ENCODE measurements around the gene OR4D9. TPM values are rescaled to one million over a fixed set of nuclear protein-coding genes. Genes with fewer than 3 reads are reported as not detected.

The OR4D9 gene
- 0.08 TPM for polyA plus RNA-seq (2012; ENCODE audit: insufficient read depth, insufficient read length, low read depth)

DNA sequence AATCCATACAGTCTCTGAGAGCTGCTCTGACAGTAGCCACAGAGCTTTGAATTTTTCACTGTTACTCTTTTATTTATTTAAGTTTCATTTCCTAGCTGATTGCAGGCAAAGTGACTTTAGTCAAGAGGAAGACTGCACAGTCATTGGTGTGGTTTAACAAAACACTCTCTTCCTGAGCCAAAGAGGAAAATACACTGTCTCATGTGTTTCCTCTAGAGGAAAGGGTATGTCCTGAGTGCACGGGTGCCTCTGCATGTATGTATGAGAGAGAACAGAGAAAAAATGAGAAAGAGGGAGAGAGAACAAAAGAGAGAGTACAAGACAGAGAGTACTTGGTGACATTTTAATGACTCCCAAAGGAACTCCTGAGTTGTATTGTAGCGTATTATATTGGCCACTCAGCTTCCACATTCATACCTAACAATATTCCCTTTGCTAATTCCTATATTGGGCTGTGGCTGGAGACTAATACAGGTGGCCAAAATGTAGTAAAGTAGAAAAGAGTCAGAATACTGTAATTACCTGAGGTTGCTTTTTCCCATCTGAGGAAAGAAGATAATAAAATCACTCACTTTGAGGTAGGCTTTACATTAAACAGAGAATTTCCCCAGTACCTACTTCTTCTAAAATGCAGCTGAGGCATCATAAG, at the start of gene OR4D9:
Gene OR4D9 (plus strand): TSS at position 599 of the 649 bp plus-strand sequence. CDS start 3,374 bp downstream, outside the sequence.
- Histone ChIP-seq H3K4me1 (no peaks in the 10 kb centered on the region), H3K36me3 (no peaks in the 10 kb centered on the region), H3K27me3 (no peaks in the 10 kb centered on the region), H3K4me3 (ENCODE audit: low read depth, low read length) (no peak within 1 kb of the TSS), H3K9me3 (no peaks in the 10 kb centered on the region)
- no peak for TF ChIP-seq CTCF (IDR thresholded peaks at IDR 0.05; ENCODE audit: low read depth, low read length)
- no peak for DNase-seq

DNA sequence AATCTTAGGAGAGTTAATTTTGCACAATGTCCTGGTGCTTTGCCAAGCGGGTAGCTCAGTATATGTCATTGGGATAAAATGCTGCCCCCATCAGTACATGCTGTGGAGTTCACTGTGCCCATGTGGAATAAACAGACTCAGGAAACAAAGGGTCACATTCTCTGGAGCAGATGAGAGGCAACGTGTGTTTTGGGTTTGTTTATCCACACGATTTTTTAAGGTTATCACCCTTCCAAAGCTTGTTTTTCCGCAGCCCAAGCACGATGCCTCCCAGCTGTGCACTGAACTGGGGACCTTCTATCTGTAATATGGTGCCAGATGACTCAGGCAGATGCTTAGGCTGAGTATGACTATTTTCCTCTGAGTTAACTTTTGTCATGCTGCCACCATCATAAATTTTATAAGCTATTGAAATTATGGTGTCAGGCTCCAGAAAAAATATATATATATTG, 48.1 kb upstream of the OR4D9 start:
- Histone ChIP-seq H3K4me1 (no peaks in the 10 kb centered on the region), H3K9me3 (no peaks in the 10 kb centered on the region), H3K36me3 (no peaks in the 10 kb centered on the region), H3K27me3 (no peaks in the 10 kb centered on the region), H3K4me3 (ENCODE audit: low read depth, low read length) (no peak overlapping the region)
- no peak for DNase-seq
- TF ChIP-seq CTCF (IDR thresholded peaks at IDR 0.05; ENCODE audit: low read depth, low read length) = no peak

GRCh38 chr11:59473015-59473414, 38.3 kb upstream of the OR4D9 start, which contains the start of gene OR4D10:
TSS of gene OR4D10 (plus strand) at chr11:59473315. CDS start at chr11:59477430, 4,115 bp downstream.
- no peaks in the 10 kb centered on the region for H3K27me3 ChIP-seq
- DNase-seq = no peak
- H3K4me3 ChIP-seq (ENCODE audit: low read depth, low read length) = no peak within 1 kb of the TSS
- no peaks in the 10 kb centered on the region for H3K4me1 ChIP-seq
- no peaks in the 10 kb centered on the region for H3K36me3 ChIP-seq
- no peak for TF ChIP-seq CTCF (IDR thresholded peaks at IDR 0.05; ENCODE audit: low read depth, low read length)
- no peaks in the 10 kb centered on the region for H3K9me3 ChIP-seq

DNA sequence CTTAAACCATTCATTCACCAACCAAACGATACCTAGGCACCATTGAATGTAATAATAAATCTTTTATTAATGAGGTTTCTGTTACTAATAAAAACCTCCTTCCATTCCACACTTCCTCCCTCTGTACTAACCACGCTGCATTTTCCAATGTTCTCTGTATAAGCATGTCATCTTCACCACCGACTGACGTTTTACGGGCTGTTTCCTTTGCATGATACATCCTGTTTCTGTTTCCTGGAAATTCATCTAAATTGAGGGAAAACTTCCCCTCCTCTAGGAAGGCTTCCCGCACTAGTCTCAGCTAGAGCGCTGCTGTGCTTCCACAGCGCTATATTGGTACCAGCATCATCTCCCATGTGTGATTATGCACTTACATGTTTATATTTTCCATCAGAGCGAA, 36.2 kb upstream of the OR4D9 start:
- DNase-seq = no peak
- Histone ChIP-seq H3K9me3 (no peaks in the 10 kb centered on the region), H3K36me3 (no peaks in the 10 kb centered on the region), H3K4me1 (no peaks in the 10 kb centered on the region), H3K4me3 (ENCODE audit: low read depth, low read length) (no peak overlapping the region), H3K27me3 (no peaks in the 10 kb centered on the region)
- TF ChIP-seq CTCF (IDR thresholded peaks at IDR 0.05; ENCODE audit: low read depth, low read length) = no peak

DNA sequence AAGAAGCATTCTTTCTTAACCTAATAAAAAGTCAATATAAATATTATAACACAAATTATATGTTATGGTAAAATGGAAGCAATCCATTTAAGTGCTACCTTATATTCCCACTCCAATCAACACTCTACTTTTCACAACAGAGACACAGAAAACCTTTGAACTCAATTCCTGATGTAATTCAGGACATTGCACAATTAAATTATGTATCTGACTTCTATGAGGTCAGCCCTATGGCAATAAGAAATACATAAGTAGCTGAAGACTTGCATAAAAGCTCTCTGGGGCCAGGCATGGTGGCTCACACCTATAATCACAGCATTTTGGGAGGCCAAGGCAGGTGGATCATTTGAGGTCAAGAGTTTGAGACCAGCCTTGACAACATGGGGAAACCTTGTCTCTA, 31.4 kb upstream of the OR4D9 start:
- H3K36me3 ChIP-seq = no peaks in the 10 kb centered on the region
- H3K9me3 ChIP-seq = no peaks in the 10 kb centered on the region
- DNase-seq = no peak
- no peaks in the 10 kb centered on the region for H3K27me3 ChIP-seq
- H3K4me1 ChIP-seq = no peaks in the 10 kb centered on the region
- no peak overlapping the region for H3K4me3 ChIP-seq (ENCODE audit: low read depth, low read length)
- TF ChIP-seq CTCF (IDR thresholded peaks at IDR 0.05; ENCODE audit: low read depth, low read length) = no peak

- TF ChIP-seq CTCF (IDR thresholded peaks at IDR 0.05; ENCODE audit: low read depth, low read length) = no peak
- no peaks in the 10 kb centered on the region for H3K27me3 ChIP-seq
- DNase-seq = no peak
- H3K9me3 ChIP-seq = no peaks in the 10 kb centered on the region
- H3K36me3 ChIP-seq = no peaks in the 10 kb centered on the region
- H3K4me3 ChIP-seq (ENCODE audit: low read depth, low read length) = no peak overlapping the region
- no peaks in the 10 kb centered on the region for H3K4me1 ChIP-seq
Observed at GRCh38 chr11:59480359-59480758, 31.0 kb upstream of the OR4D9 start.
